HG03064 (cell line): Measurements from ENCODE around the gene TRIM41.

ENCODE experiments used
- ATAC-seq: cut with Tn5 transposase; IDR thresholded peaks from one replicate; pipeline ENCODE4 v1.9.1; 2021; ENCODE audit warnings: low read depth; ENCODE audit not compliant: unreplicated experiment

TRIM41 gene

GRCh38 chr5:181229996-181230395 lies 6.9 kb downstream of the TRIM41 start:
- ATAC-seq, result no peak

DNA sequence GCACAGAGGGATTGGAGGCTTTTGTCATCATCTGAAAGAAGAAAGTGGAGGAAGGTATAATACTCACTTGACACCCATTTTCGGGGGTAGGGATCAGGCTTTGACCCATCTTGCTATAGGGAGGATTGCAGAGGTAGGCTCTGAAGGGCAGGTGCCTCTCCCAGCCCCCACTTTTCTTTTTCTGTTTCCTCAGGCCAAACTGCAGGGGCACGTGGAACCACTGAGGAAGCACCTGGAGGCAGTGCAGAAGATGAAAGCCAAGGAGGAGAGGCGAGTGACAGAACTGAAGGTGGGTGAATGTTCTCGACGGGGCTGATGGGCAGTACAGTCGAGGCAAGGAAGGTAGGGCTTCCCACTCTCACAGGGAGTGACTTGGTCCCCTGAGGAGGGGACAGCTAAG lies 7.5 kb downstream of the TRIM41 start:
- ATAC-seq, result no peak

DNA sequence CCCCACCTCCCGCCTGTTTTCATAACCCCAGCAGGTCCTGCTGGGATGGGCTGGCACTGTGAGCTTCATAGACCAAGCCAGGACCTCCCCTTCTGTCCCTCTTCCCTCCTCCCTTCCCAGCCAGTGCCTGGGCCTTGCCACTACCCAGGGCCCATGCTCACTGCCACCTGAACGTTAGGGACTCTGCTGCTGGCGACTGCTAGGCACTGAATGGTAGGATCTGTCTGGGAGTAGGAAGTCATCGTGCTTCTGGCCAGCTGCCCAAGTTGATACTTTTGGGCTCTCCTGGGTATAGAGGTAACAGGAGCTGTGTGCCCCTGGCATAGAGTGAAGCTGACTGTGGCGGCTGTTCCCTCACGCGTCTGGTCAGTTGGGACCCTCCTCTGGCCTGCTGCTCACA lies 8.4 kb downstream of the TRIM41 start:
- no peak for ATAC-seq

GRCh38 chr5:181232593-181232992 lies 9.5 kb downstream of the TRIM41 start:
- ATAC-seq, result no peak

GRCh38 chr5:181233088-181233800 lies 10.2 kb downstream of the TRIM41 start:
- no peak for ATAC-seq

DNA sequence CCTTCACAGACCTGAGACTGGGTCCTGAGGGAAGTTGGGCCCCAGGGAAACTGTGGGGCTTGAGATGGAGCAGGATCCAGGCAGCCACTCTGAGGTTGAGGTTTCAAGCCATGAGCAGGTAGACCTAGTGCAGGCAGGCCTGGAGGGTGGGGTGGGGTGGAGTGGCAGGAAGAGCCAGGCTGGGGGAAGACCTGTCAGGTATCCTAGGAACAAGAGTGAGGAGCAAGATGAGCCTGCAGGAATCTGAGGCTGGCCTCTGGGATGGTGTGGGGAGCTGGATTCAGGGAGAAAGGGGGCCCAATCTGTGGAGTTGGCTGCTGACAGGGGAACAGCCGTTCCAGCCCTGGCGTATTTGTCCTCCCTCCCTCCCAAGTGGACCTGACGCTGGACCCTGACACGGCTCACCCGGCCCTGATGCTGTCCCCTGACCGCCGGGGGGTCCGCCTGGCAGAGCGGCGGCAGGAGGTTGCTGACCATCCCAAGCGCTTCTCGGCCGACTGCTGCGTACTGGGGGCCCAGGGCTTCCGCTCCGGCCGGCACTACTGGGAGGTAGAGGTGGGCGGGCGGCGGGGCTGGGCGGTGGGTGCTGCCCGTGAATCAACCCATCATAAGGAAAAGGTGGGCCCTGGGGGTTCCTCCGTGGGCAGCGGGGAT lies 10.8 kb downstream of the TRIM41 start:
- ATAC-seq, result no peak

DNA sequence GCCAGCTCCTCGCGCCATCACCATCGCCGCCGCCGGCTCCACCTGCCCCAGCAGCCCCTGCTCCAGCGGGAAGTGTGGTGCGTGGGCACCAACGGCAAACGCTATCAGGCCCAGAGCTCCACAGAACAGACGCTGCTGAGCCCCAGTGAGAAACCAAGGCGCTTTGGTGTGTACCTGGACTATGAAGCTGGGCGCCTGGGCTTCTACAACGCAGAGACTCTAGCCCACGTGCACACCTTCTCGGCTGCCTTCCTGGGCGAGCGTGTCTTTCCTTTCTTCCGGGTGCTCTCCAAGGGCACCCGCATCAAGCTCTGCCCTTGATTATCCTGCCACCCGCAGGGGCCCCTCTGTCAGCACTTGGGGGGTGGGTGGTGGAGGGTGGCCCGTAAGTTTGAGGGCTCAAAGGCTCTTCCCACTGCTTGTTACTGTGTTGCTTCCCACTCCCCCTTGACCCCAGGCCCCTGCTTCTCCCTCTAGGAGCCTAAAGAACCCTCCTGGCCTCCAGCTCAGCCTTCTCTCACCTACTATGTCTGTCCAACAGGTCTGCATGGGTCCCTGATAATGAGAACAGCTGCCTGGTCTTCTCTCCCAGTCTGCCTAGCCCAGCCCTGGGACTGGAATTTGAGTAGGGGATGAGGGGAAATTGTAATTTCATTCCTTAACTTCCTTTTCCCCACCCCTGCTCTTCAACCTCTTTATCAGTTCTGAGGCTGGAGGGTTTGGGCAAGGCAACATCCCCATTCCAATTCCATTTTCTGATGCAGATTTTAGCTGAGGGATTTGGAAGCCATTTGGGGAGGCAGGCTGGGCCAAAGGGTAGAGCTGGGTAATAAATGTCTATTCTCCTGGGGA lies 11.6 kb downstream of the TRIM41 start:
- no peak for ATAC-seq

GRCh38 chr5:181235323-181235688 lies 12.2 kb downstream of the TRIM41 start:
- ATAC-seq, result no peak

DNA sequence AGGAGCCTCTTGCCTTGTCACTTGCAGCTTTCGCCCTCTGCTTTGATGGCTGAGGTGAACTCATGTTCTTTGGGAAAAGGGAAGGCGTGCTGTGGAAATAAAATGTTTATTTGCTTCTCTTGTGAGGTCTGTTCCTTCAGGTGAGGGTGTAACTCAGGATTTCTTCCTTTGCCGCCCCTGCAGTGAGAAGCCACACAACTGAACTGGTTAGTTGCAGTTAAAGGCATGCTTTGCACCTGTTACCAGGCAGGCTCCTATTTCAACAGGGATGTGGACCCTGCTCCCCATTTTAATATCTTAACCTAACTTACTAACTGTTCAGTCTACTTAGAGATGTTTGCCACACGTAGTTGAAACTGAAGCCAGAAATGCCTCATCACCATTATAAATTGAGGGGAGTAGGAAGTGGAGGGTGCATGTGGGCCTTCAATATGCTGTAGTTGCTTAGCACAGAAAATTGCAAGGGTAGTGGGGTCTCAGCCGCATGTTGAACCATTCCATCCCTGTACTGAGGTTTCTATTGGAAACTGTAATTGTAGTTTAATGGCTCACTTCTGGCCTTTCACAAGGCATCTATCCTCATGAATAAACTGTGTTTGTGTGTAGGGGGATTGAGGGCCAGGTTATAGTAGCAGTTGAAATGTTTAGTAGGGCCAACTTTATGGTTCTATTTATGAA lies 12.7 kb downstream of the TRIM41 start:
- ATAC-seq, result no peak

- no peak for ATAC-seq
Measured at GRCh38 chr5:181236471-181236870, 13.4 kb downstream of the TRIM41 start.

DNA sequence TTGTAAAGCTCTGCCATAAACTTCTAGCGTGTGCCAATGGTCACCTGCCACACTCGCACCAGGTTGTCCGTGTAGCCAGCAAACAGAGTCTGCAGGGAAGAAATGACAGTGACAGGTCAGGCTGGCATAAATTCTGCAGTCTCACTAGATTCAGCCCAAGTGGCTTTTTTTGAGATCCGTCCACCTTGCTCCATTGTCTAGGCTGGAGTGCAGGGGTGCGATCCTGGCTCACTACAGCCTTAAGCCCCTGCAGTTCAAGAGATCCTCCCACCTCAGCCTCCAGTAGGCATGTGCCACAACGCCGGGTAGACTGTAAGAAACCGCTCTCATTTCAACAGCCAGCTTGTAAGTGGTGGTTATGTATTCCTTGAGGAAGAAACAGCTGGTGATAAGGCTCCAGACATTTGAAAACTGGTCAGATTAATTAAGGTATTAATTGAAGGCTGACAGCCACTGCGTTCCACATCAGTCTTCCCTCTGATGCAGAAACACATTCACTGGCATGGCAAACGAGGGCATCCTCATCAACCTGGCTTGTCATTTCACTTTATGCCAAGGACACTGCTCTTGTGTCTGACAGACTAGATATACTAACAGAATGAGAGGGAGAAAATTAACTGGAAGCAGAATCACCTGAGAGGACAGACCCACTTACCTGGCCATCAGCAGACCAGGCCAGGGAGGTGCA lies 14.0 kb downstream of the TRIM41 start:
- no peak for ATAC-seq

DNA sequence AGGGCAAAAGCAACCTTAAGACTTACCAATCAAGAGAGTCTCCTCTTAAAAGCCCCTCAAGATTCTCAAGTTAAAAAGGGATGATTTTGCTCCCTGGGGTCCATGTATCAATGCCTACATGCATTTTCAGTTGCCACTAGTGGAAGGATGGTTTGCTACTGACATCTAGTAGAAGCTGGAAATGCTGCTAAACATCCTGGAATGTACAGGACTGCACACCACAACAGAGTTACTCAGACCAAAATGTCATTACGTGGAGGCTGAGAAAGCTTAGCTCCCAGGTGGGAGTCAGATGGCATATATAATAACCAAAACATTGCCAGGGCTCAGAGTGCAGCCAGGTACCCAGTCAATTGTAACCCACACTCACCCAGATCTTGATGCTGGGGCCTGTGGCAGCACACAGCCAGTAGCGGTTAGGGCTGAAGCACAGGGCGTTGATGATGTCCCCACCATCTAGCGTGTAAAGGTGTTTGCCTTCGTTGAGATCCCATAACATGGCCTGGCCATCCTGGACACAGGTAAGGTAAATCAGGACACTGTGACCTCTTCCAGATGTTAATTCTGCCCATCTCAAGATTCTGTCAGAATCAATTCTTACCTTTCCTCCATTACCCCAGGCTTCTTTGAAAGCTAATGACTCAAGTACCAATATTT lies 14.8 kb downstream of the TRIM41 start:
- ATAC-seq, result no peak

DNA sequence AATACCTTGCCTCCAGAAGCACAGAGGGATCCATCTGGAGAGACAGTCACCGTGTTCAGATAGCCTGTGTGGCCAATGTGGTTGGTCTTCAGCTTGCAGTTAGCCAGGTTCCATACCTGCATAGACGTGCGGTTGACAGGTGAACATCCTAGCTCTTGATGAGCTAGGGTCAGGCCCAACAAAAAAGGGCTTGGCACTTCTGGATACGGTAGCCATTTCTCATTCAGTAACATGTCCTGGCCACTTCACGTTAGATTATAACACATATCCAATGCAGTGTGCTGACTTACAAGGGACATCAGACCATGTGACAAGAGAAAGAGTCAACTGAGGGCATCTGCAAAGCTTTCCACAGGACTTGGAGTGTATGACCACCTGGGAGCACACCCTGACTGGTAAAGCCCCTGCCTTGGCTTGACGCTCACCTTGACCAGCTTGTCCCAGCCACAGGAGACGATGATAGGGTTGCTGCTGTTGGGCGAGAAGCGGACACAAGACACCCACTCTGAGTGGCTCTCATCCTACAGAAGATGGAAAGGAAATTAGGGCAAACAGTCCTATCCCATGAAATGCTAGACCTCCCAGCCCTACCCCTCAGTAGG lies 16.1 kb downstream of the TRIM41 start:
- no peak for ATAC-seq

DNA sequence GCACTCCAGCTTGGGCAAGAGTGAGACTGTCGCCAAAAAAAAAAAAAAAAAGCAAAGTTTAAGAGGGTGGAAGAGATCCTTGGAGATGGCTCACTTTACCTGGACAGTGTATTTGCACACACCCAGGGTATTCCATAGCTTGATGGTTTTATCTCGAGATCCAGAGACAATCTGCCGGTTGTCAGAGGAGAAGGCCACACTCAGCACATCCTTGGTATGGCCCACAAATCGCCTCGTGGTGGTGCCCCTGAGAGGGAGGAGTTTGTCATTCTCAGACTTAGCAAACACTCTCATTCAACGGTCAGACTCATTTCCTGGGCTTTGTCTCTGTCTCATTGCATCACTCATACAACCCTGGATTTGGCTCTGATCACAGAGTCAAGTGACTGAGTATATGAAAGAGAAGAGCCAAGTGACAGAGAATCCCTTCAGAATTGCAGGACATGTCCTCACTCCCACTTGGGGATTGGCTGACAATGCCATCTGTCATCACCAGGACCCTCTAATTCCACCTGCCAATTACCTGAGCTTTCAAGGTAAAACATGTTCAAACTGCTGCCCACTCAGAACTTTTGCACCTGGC lies 18.4 kb downstream of the TRIM41 start:
- ATAC-seq, result no peak

DNA sequence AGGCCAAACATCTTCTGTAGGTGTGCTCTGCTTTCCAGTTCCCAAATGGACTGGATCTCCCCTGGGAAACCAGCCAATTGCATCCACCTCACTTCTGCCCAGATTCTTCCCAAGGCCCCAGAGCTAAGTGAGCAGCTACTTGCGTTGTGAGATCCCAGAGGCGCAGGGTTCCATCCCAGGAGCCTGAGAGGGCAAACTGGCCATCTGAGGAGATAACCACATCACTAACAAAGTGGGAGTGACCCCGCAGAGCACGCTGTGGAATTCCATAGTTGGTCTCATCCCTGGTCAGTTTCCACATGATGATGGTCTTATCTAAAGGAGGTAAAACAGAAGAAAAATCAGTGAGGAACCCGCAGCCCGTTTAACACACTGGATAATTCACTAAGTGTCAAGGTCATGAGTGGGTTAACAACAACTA lies 19.0 kb downstream of the TRIM41 start:
- ATAC-seq, result no peak

DNA sequence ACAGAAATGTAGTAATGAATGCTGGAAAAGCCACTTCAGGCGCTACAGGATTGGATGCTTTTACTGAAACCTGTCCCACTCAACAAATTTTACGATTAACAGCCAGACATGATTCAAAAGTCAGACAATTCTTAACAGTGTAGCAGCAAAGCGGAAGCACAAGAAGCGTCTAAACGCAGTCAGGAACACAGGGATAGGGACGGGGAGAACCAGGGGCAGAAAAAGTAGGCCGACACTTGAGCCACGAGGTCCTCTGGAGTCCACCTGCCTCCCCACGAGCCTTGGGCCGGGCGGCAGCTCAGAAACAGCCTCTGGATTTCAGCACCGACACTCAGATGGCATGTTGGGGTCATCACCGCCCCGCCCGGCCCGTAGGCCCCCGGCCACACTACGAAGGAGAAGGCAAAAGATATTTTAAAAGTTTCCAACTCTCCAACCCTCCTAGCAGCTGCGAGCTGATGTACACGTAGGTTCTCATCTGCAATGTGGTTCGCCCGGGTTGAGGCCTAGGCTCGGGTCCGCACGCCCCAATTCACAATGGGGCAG lies 20.0 kb downstream of the TRIM41 start:
- no peak for ATAC-seq

GRCh38 chr5:181243564-181244343 lies 20.7 kb downstream of the TRIM41 start, which contains the start of gene RACK1:
Gene RACK1 (minus strand): TSS chr5:181243906. CDS start chr5:181243800, 106 bp downstream.
- peak; percentile 53 for ATAC-seq
